HK-2 (cell line): ENCODE measurements around the gene TRAPPC2L.
"Not testable (repeated sequence)": the region's sequence is repeated elsewhere in the genome, so short reads cannot be mapped to it uniquely, and the experiment has no call there.

Experiments used
- DNase-seq: peaks from one replicate; pipeline ENCODE4 v3.0.0-alpha.2; 2018; ENCODE audit not compliant: unreplicated experiment

TRAPPC2L gene

DNA sequence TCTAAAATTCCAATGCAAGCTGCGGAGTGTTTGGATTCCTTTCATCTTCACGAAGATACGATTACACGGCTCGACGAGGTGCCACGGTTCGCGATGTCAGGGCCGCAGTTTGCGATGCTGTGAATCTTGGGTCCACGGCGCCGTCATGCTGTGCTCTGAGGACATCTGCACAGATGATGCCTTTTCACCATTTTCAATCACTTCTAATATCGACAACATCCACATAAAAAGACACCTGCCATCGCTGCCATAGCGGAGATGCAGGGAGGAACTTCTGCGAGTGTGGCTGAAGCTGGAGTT is 38.4 kb upstream of the TRAPPC2L start:
- DNase-seq, result no peak

DNA sequence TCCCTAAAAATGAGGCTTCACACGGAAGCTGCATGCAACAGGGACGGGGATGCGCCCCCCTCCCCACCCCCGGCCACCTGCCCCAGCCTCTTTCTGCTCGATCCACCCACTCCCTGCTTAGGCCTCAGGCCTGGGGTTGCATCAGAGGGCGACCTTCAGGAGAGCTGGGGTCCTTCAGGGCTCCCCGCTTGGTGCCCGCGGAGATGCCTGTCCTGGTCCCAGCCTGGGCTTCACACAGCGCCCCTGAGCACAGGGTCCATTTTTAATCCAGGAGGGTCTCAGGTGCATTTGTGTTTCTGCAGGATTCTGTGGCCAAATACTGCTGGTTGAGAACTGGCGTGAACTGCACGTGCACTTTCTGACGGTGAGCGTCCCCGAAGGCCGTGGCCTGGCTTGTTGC is 37.8 kb upstream of the TRAPPC2L start:
- DNase-seq, result no peak

DNA sequence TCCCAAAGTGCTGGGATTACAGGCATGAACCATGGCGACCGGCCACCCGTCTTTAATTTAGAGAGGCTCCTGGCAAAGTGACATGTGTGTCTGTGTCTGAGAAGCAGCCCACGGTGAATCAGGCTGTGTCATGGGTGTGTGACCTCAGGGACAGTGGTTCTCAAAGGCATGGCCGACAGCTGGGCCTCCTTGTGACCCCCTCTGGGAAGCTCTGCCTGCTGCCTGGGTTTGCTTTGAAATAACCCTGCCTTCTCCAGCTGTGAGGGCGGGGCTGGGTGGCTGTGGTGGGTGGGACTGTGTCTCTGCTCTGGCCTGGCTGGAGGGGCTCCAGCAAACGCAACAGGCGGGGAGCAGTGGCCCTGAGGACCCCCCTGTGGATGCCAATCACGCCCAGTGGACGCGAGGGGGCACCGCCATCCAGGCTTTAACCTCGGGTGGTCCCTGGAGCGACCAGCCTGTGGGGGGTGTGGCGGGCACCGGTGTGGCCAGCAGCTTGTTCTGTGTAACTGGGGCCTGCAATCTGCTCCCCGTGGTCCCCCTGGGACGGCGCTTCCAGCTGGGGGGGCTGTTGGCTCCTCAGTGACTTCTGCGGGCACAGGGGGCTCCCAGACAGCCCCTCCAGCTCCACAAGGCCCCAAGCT is 36.4 kb upstream of the TRAPPC2L start:
- no peak for DNase-seq

DNA sequence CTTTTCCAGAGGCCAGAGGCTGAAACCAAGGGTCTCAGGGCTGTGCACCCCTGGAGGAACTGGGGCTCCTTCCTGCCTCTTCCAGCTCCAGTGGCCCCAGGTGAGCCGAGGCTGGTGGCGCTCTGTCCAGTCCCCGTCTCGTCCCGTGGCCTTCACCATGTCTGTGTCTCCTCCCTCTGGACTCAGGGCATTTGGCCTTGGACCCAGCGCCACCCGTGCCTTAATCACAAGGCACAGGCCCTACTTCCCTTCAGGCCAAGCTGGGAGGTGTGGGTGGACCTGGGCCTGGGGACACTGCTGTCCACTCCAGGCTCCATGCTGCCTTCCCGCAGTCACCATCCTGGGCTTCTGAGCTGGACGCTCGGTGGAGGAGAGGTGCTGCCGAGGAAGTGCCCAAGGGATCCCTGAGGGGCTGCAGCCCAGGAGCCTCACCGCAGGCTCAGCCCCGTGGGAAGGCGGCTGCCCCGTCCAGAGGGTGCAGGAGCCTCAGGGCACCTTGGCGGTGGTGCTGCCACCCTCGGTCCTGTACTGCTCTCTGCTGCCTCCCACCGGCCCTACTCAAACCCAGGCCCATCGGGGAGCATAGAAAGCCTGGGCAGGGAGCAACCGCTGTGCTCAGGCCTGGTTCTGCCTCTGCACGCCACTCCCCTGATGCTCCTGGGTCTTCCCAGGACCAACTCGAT is 35.6 kb upstream of the TRAPPC2L start:
- no peak for DNase-seq

DNA sequence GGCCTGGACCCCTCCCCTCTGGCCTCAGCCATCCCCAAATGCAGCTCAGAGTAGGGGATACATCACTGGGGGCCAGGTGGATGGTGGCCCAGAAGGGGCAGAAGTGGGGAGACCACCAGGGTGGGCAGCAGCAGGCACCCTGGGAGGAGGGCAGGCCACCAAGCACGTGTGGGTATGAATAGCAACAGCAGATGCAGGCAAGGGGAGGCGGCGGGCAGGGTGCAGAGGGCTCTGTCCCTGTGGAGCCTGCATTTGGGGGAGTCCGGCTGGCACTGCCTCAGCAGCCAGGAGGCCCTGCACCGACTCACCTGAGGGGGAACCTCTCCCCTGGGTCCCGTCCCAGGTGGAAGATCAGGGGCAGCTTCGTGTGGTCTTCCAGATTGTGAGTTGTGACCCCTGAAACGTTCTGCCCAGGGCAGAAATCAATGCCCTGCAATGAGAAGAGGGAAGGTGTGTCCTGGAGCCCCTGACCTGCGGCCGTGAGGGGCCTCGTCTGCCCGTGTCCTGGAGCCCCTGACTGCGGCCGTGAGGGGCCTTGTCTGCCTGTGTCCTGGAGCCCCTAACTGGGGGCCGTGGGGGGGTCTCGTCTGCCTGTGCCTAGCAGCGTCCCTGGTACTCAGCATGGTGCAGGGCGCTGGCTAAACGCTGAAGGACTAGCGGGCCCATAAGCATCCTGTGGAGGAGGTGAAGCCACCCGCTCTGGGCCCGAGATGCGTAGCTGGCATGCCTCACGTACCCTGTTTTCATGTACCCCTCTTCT is 34.5 kb upstream of the TRAPPC2L start:
- DNase-seq, result no peak

DNA sequence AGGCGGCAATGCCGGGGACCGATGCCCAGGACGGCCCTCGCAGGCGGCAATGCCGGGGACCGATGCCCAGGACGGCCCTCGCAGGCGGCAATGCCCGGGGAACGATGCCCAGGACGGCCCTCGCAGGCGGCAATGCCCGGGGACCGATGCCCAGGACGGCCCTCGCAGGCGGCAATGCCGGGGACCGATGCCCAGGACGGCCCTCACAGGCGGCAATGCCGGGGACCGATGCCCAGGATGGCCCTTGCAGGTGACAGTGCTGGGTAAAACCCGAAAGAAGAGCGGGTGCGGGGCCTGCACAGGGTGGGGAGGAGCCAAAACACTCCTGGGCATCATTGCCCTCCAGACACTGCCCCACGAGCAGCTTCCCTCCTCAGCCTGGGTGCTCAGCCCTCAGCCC is 33.3 kb upstream of the TRAPPC2L start:
- not testable (repeated sequence) for DNase-seq

DNA sequence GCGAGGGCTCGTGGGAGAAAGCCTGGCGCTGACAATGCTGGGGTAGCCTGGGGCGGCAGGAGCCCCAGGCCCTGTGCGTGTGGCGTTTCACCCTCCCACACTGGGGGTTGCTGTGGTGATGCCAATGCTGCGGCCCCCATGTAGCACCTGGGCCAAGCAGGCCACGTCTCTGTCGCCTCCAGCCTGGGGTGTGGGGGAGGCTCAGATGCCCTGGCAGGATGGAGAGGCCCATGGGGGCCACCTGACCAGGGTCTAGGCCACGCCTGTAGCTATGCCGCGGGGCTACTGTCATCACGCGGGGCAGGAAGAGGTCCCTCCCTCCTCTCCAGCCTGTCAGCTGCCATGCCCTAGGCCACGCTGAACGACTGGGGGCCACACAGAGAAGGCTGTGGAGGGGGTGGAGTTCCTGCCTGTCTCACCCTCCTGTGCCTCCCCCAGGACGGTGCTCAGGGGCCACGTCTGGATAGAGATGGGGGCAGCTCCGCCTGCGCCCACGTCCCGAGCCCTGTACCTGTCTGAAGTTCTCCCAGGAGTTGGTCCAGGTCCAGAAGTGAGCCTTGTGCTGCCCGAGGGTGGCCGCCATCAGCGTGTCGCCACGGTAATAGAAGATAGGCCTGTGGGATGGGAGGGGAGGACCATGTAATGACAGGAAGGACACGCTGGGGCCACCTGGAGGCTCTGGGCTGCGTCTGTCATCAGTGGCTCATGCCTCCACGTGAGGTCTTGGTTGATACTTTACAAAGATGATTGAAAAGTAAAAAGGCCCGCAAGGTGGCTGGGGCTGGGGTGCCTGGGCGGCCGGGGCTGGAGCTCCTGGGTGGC is 32.5 kb upstream of the TRAPPC2L start:
- DNase-seq, result no peak

DNA sequence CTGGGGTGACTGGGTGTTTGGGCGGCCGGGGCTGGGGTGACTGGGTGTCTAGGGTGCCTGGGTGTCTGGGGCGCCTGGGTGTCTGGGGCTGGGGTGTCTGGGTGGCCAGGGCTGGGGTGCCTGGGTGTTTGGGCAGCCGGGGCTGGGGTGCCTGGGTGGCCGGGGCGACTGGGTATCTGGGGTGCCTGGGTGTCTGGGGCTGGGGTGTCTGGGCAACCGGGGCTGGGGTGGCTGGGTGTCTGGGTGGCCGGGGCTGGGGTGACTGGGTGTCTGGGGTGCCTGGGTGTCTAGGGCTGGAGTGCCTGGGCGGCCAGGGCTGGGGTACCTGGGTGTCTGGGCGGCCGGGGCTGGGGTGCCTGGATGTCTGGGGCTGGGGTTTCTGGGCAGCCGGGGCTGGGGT is 31.8 kb upstream of the TRAPPC2L start:
- no peak for DNase-seq

DNA sequence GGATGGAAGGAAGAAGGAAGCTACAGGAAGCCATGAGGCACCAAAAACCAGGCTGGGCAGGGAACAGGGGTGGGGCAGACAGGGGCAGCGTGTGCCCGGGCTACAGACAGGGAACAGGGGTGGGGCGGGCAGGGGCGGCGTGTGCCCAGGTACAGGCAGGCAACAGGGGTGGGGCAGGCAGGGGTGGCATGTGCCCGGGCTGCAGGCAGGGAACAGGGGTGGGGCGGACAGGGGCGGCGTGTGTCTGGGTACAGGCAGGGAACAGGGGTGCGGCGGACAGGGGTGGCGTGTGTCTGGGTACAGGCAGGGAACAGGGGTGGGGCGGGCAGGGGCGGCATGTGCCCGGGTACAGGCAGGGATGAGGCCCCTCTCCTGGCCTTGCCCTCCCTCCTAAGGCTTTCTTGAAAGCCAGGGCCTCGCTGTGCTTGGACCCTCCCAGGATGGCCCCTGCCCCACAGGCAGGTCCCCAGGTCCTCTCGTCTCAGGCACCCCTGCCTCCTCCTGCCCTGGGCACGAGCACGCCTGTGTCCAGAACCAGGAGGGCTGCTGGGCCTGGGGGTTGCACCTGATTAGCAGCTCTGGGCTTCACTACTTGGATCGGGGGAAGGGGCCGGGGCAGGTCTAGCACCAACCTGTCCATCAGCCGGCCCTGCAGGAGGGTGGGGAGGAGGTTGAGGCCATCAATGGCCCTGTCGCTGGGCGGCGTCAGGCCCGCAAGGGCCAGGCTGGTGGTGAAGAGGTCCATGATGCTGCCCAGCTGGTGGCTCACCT is 30.7 kb upstream of the TRAPPC2L start:
- DNase-seq, result no peak

DNA sequence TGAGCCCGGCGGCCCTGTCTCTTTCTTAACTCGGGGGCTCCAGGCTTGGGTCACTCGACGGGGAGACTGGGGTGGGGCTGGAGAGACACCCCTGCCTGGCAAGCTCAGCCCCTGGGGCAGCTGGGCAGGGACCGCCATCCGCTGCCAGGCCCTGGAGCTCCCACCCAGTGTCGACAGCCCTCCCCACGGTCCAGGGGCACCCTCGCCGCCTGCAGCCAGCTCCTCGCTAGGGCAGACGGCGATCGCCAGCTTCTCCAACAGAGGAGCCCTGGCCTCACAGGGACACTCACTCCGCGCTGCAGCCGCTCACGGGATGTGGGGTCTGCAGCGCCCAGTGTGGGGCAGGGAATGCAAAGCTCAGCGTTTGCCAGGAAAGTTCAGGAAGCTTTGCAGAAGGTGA is 29.2 kb upstream of the TRAPPC2L start:
- no peak for DNase-seq

DNA sequence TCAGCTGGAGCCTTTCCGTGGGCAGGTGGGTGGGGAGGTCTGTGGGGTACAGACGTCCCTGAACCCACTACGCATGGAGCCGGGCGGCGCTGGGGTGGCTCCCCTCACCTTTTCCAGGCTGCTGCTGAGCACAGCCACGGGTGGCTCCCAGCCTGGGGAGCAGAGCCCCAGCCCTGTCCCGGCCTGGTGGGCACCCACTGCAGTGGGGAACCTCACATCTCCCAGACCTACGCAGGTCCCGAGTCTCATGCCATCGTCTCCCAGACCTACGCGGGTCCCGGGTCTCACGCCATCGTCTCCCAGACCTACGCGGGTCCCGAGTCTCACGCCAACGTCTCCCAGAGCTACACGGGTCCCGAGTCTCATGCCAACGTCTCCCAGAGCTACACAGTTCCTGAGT is 28.2 kb upstream of the TRAPPC2L start:
- no peak for DNase-seq

DNA sequence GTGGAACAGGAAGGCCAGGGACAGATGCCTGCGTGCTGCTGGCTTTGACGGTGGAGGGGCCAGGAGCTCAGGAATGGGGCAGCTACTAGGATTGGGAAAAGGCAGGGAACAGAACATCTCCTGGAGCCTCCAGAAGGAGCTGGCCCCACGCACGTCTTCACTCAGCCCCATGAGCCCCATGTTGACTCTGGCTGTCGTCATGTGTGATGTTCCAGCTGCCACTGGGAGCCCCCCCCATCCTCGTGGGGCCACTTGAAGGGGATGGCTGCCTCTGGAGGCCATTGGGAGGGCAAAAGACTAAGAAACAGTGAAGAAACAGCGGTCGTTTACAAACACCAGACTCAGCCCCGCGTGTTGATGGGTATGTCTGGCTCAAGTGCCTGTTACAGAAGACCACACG is 26.7 kb upstream of the TRAPPC2L start:
- DNase-seq, result no peak

DNA sequence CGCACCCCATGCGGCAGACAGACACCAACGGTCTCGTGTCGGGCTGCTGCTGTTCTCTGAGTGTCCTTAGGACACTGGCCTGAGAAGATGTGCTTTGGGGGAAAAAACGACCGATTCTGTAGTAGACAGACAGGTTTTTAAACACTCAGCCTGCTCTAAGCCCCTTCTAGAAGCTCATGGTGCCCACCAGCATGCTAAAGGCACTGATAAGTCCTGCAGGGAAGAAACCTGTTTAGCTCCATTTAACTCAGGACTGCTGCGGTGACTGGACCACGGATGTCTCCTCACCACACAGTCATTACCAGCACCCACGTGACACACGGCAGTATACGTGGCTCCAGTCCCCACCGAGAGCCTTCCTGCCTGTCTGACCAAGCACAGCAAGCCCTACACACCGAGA is 26.1 kb upstream of the TRAPPC2L start:
- DNase-seq, result no peak

DNA sequence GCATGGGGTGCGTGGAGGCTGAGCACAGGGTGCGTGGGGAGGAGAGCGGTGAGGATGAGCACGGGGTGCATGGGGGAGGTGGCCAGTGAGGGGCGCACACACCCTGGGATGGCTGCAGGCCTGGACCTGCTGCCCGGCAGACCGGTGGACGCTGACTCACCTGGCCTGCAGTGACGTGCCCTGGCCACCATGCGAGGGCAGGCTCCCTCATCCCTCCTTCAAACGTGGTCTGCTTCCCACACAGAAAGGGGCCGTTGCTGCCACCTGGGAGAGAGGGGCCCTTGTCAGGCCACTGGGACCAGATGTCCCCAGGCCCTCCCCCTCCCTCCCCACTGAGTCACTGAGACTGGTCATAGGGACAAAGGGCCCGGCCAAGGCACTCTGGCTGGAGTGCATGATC is 25.1 kb upstream of the TRAPPC2L start:
- peak; percentile 38 for DNase-seq

DNA sequence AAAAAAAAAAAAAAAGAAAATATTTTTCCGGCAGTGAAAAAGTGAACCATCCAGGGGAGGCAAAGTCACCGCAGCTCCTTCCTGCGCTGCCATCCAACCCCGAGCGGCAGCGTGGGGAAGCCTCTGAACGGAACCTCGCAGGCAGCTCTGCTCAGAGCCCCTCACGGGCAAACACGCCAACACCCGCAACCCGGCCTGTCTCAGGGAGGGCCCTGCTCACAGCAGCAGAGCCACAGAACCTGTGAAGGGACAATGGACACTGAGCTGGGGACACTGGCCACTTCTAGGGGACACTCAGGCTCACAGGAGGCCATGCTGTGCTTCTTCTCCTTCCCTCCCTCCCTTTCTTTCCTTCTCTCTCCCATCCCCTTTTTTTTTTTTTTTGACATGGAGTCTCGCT is 23.8 kb upstream of the TRAPPC2L start:
- no peak for DNase-seq

DNA sequence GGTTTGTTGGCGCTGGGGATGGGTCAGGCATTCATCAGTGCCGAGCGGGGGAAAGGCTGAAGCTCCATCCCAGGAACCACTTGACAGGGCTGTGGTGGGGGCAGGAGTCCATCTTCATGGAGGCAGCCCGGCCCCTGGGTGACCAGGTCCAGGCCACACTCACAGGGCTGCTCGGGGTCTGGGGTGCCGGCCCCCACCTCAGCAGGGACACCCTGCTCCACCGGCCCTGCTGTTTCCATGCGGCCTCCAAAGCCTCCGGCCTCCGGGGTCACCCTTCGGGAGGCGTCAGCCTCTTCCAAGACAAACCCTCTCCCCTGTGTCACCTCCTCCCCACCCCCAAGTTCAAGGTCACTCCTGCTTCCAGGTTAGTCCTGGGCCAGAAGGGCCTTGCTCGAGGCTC is 22.3 kb upstream of the TRAPPC2L start:
- no peak for DNase-seq

DNA sequence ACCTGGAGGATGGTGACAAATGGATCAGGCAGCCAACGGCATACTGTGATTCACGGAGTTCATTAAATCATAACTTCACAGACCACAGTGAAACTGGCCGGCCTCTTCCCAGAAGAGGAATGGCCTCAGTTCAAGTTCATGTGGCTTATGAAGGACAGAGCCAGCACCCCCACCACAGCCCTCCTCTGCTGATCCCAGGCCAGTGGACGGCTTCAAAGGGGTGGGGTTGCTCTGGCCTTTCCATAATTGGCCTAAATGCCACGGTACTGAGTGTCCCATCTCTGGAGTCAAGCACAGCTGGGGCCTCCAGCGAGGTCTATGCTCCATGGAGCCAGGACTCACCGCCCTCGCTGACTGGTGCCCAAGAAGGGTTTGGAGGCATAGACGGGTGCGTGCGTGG is 21.5 kb upstream of the TRAPPC2L start:
- no peak for DNase-seq

DNA sequence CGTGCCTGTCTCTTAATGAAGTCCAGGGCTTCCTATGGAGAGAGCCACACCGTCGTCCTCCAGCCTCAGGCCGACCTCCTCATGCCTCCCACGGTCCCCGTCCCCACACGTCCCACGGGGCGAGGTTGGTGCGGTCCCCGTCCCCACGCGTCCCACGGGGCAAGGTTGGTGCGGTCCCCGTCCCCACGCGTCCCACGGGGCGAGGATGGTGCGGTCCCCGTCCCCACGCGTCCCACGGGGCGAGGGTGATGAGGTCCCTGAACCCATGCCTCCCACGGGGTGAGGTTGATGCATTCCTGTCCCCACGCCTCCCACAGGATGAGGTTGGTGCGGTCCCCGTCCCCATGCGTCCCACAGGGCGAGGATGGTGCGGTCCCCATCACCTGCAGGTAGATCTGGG is 21.1 kb upstream of the TRAPPC2L start:
- DNase-seq, result no peak

DNA sequence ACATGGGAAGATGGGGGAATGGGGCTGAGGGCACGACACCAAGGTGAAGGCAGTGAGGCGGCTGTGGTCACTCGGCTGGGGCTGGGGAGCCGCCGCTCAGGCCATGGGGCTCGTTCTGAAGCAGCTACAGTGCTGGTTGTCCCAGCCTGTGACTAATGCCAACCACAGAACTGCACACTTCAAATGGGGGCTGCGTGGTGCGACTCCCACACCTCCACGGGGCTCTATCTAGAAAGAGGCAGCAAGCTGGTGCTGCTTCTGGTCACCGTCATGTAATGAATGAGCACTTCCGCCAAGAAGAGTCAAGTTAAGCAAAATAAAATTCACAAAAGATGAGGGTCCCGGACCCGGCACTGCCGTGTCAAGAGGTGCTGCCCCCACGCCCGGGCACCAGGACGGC is 20.1 kb upstream of the TRAPPC2L start:
- DNase-seq, result no peak

DNA sequence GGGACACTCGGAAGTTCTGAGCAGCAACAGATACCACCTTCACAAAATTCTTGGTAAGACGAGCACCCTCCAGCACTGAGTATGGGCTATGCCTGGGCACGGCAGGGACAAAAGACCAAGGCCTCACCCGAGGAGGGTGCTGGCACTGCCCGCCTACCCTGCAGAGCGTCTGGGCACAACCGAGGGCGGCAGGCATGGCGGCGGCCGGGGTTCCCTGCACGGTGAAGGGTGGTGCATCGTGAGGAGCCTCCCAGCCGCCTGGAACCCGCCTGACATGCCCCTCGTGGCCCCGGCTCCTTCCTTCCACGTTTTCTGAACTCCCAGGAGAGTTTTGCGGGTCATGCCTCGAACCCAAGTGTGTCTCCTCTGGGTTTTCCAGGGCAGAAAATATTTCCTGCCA is 19.1 kb upstream of the TRAPPC2L start:
- DNase-seq, result no peak

DNA sequence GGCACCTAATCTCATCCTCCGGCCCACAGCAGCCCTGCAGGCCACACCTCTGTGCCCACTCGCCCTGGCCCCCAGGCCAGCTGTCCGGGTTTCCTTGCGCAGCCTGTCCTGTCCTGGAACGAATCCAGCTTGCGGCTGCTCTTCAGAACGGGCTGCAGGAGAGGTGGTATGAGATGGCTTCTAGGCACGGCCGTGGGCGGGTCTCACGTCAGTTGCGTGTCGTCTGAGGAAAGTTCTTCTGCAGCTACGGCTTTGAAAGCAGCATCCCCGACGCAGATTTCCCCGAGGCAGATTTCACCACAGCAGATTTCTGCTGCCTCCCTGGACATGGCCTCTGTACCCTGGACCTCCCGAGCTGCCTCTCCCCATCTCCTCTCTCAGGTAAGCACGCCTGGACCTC is 18.4 kb upstream of the TRAPPC2L start:
- DNase-seq, result no peak

DNA sequence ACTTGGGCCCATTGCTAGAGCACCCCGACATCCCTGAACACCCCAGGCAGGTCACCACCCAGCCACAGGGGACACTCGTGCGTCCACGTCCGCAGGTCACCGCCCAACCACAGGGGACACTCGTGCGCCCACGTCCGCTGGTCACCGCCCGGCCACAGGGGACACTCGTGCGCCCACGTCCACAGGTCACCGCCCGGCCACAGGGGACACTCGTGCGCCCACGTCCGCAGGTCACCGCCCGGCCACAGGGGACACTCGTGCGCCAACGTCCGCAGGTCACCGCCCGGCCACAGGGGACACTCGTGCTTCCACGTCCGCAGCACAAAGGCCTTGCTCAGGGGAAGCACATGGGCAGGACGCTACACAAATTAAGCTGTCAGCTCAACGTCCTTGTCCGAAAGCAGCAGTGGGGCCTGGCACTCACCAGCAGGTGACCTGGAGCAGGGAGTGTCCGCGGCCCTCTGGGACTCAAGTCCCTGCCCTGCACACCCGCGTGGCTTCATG is 17.8 kb upstream of the TRAPPC2L start:
- no peak for DNase-seq
